ENCODE results near the gene ADCY9. TPM values are rescaled to one million over a fixed set of nuclear protein-coding genes. Genes with fewer than 3 reads are reported as not detected.

The ADCY9 gene
- total RNA-seq, 2 donors from 2014 or later, result 1.2 to 3.3 TPM

DNA sequence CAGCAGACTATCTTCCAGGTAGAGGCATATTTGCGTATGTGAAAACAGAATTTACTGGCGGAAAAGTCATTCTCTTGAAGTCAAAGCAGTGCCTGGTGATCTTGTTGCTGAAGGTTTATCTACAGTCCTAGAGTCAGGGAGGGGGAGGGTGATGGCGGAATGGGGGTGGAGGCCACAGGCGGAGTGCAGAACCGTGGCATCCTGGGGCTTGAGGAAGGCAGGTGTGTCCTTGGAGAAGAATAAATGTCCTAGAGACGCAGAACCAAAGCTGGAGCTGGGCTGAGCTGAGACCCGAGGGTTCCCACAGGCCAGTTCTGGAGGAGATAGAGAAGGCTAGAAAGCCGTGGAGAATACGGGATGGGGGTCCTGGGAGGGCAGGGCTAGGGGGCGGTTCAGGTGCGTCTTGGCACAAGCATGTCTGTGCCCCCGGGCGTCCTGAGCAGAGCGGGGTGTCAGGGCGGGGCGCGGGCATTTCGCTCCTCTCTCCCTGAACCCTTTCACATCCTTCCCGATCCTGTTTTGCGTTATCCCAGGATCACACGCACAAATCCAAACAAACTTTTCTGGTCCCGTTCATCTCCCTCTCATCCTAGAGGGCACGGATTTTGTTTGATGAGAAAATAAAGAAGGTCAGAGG, 158.8 kb downstream of the ADCY9 start:
- H3K9ac ChIP-seq (ENCODE audit: extremely low read depth, low read length, poor library complexity, severe bottlenecking), result no peak overlapping the region
- Mint-ChIP-seq H3K4me3 (no peak overlapping the region), H3K27ac (no peak overlapping the region), H3K4me1 (peaks cover 8% of the 10 kb centered on the region), H3K27me3 (ENCODE audit: insufficient read depth) (peaks cover 3% of the 10 kb centered on the region), H3K9me3 (no peaks in the 10 kb centered on the region), H3K36me3 (ENCODE audit: low read depth) (no peaks in the 10 kb centered on the region)
- peak; percentile 60 for DNase-seq
- no peaks in the 10 kb centered on the region for H3K27me3 ChIP-seq (ENCODE audit: control insufficient read depth, insufficient read depth, low read length, poor library complexity, severe bottlenecking)
- no peaks in the 10 kb centered on the region for H3K9me3 ChIP-seq (ENCODE audit: control insufficient read depth, low read length)
- H3K36me3 ChIP-seq (ENCODE audit: control insufficient read depth, insufficient read depth, low read length), result no peaks in the 10 kb centered on the region
- no peaks in the 10 kb centered on the region for H3K4me1 ChIP-seq (ENCODE audit: control insufficient read depth, insufficient read depth, low read length)
- no peak overlapping the region for H3K27ac ChIP-seq (ENCODE audit: low read depth, low read length)
- WGBS, 2 experiments (ENCODE audit: insufficient coverage in 1 of 2, insufficient read length in 1 of 2), result 91 to 94% methylated on average over 11 to 23 of the region's 23 CpGs
- no peak overlapping the region for H3K4me3 ChIP-seq (ENCODE audit: low read length)
- TF ChIP-seq, protein P1, sequence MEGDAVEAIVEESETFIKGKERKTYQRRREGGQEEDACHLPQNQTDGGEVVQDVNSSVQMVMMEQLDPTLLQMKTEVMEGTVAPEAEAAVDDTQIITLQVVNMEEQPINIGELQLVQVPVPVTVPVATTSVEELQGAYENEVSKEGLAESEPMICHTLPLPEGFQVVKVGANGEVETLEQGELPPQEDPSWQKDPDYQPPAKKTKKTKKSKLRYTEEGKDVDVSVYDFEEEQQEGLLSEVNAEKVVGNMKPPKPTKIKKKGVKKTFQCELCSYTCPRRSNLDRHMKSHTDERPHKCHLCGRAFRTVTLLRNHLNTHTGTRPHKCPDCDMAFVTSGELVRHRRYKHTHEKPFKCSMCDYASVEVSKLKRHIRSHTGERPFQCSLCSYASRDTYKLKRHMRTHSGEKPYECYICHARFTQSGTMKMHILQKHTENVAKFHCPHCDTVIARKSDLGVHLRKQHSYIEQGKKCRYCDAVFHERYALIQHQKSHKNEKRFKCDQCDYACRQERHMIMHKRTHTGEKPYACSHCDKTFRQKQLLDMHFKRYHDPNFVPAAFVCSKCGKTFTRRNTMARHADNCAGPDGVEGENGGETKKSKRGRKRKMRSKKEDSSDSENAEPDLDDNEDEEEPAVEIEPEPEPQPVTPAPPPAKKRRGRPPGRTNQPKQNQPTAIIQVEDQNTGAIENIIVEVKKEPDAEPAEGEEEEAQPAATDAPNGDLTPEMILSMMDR (conservative IDR thresholded peaks at IDR 0.05), result no peak

DNA sequence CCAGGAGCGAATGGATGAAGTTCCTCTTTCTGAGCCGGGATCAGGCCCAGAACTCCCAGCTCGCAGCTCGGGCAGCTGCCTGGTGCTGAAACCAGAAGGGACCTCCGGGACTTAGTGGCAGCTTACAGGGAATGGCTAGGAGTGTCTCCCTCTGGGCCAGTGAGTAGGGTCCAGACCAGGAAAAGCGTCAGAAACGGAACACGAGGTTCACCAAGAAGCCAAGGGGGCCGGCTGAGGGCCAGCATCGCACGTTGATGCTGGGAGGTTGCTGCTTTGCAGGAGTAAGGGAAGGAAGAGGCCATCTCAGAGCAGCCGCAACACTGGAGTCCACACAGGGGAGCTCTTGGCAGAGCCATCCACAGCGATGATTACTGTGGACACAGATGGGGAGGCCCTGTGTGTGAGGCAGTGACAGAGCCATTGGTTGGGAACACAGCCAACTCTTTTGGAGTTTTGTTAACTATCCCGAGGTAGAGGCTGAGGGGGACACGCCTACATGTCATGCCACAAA, 161.8 kb downstream of the ADCY9 start:
- H3K36me3 ChIP-seq (ENCODE audit: control insufficient read depth, insufficient read depth, low read length), result no peaks in the 10 kb centered on the region
- Mint-ChIP-seq H3K4me3 (no peak overlapping the region), H3K27me3 (ENCODE audit: insufficient read depth) (peaks cover 1% of the 10 kb centered on the region)

DNA sequence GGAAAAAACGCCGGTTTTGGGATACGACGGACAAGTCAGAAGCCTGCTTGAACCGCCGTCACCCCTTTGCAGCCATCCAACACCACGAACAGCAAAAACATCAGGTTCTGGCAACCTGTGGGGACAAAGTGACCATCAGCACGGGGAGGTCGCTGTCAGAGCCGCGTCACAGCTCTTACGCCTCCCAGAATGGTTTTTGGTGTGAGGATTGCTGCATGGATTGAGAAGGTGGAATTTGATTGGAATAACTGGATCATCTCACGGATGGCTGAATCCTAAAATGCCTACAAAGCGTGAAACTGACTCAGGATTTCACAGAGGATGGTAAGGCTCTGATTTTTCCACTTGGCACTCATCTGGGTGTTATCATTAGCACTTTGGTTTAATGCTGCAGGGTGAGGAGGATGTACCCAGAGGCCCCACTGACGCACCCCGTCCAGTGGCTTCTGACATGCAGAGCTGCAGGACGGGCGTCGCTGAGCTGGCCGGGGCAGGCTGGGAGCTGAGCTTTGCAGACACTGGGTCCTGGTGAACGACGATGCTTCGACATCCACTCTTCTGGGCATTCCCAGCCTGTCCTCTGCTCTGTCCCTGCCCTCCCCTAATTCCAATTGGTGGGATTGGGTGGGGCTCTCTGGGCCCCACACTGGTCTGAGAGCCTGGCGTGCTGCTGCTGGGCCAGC, 162.4 kb downstream of the ADCY9 start:
- no peak overlapping the region for H3K9ac ChIP-seq (ENCODE audit: extremely low read depth, low read length, poor library complexity, severe bottlenecking)
- no peaks in the 10 kb centered on the region for H3K36me3 Mint-ChIP-seq (ENCODE audit: low read depth)
- peaks cover 1% of the 10 kb centered on the region for H3K27me3 Mint-ChIP-seq (ENCODE audit: insufficient read depth)
- H3K36me3 ChIP-seq (ENCODE audit: control insufficient read depth, insufficient read depth, low read length), result no peaks in the 10 kb centered on the region
- no peak overlapping the region for H3K27ac ChIP-seq (ENCODE audit: low read depth, low read length)
- DNase-seq, result no peak
- no peaks in the 10 kb centered on the region for H3K9me3 ChIP-seq (ENCODE audit: control insufficient read depth, low read length)
- no peaks in the 10 kb centered on the region for H3K4me1 ChIP-seq (ENCODE audit: control insufficient read depth, insufficient read depth, low read length)
- H3K27me3 ChIP-seq (ENCODE audit: control insufficient read depth, insufficient read depth, low read length, poor library complexity, severe bottlenecking), result no peaks in the 10 kb centered on the region
- WGBS, 2 experiments (ENCODE audit: insufficient coverage in 1 of 2, insufficient read length in 1 of 2), result 93 to 95% methylated on average over 15 to 24 of the region's 24 CpGs
- no peak overlapping the region for H3K4me3 Mint-ChIP-seq
- peaks cover 4% of the 10 kb centered on the region for H3K4me1 Mint-ChIP-seq
- no peak overlapping the region for H3K27ac Mint-ChIP-seq
- TF ChIP-seq, protein P1 (conservative IDR thresholded peaks at IDR 0.05), result no peak
- no peaks in the 10 kb centered on the region for H3K9me3 Mint-ChIP-seq
- H3K4me3 ChIP-seq (ENCODE audit: low read length), result no peak overlapping the region

More for the DNA sequence above, 161.8 kb downstream of the ADCY9 start:
- H3K4me3 ChIP-seq (ENCODE audit: low read length), result no peak overlapping the region
- peak overlapping the region; percentile 58 for H3K27ac Mint-ChIP-seq
- no peaks in the 10 kb centered on the region for H3K36me3 Mint-ChIP-seq (ENCODE audit: low read depth)
- TF ChIP-seq, protein P1 (conservative IDR thresholded peaks at IDR 0.05), result no peak
- no peaks in the 10 kb centered on the region for H3K27me3 ChIP-seq (ENCODE audit: control insufficient read depth, insufficient read depth, low read length, poor library complexity, severe bottlenecking)
- no peaks in the 10 kb centered on the region for H3K4me1 ChIP-seq (ENCODE audit: control insufficient read depth, insufficient read depth, low read length)
- H3K9ac ChIP-seq (ENCODE audit: extremely low read depth, low read length, poor library complexity, severe bottlenecking), result no peak overlapping the region
- WGBS, 2 experiments (ENCODE audit: insufficient coverage in 1 of 2, insufficient read length in 1 of 2), result 87 to 91% methylated on average over 14 to 15 of the region's 15 CpGs
- H3K27ac ChIP-seq (ENCODE audit: low read depth, low read length), result no peak overlapping the region
- no peak for DNase-seq
- H3K9me3 Mint-ChIP-seq, result no peaks in the 10 kb centered on the region
- no peaks in the 10 kb centered on the region for H3K9me3 ChIP-seq (ENCODE audit: control insufficient read depth, low read length)
- peaks cover 4% of the 10 kb centered on the region for H3K4me1 Mint-ChIP-seq

Measured in endodermal cell (in vitro differentiated cells).